HEK293 (cell line): ENCODE results near the gene USP12.

Experiments
- CTCF ChIA-PET: fragments of 350-600 bp; formaldehyde crosslinking; extraction: SDS; loops from one replicate; lab custom pipeline; 2021; ENCODE audit warnings: antibody characterized with exemption; lab: Yijun Ruan, JAX
- POLR2A ChIA-PET: fragments of 300-600 bp; formaldehyde crosslinking; extraction: SDS; loops from one replicate; lab custom pipeline; 2020; ENCODE audit warnings: antibody characterized with exemption, inconsistent platforms; lab: Yijun Ruan, JAX
- H3K27ac ChIP-seq: fragments of 200-500 bp; sonication (Bioruptor generic); 2 replicates; pipeline ENCODE4 v1.5.1; 2014; ENCODE audit warnings: low read depth, low read length, control low read depth, inconsistent platforms; ENCODE audit errors: extremely low read depth
- H3K36me3 ChIP-seq, 2 experiments: fragments of 200-500 bp in 1 of 2; sonication (Bioruptor generic) in 1 of 2; 1 replicate in 1 of 2; 2 replicates in 1 of 2; pipeline ENCODE4 v1.5.1; 2014 to 2017; ENCODE audit warnings: inconsistent platforms in 2 of 2, low read length in 2 of 2; ENCODE audit not compliant: control insufficient read depth in 2 of 2, insufficient read depth in 1 of 2
- H3K4me1 ChIP-seq: fragments of 200-500 bp; sonication (Bioruptor generic); 2 replicates; pipeline ENCODE4 v1.5.1; 2014; ENCODE audit warnings: mild to moderate bottlenecking, low read length, inconsistent platforms; ENCODE audit not compliant: control insufficient read depth, insufficient read depth
- H3K4me3 ChIP-seq: 2 replicates; pipeline ENCODE4 v1.5.1; 2011; ENCODE audit warnings: low read depth, mild to moderate bottlenecking, control low read depth, low read length, moderate library complexity
- H3K9me3 ChIP-seq: fragments of 200-500 bp; sonication (Bioruptor generic); 2 replicates; pipeline ENCODE4 v1.5.1; 2014; ENCODE audit warnings: low read depth, low read length, inconsistent platforms; ENCODE audit not compliant: control insufficient read depth, insufficient read depth
- ATF2 ChIP-seq: fragments of 450-650 bp; formaldehyde crosslinking; IDR thresholded peaks from 2 replicates; pipeline ENCODE4 v1.5.1; 2016; ENCODE audit warnings: missing biosample characterization, missing genetic modification characterization, low read depth
- GLIS1 ChIP-seq: fragments of 450-650 bp; formaldehyde crosslinking; IDR thresholded peaks from 2 replicates; pipeline ENCODE4 v1.5.1; 2016; ENCODE audit warnings: missing biosample characterization, missing genetic modification characterization
- KLF1 ChIP-seq: fragments of 450-650 bp; formaldehyde crosslinking; IDR thresholded peaks from 2 replicates; pipeline ENCODE4 v1.5.1; 2016; ENCODE audit warnings: missing biosample characterization, missing genetic modification characterization
- KLF16 ChIP-seq: fragments of 450-650 bp; formaldehyde crosslinking; IDR thresholded peaks from 2 replicates; pipeline ENCODE4 v1.5.1; 2017; ENCODE audit warnings: missing biosample characterization, missing genetic modification characterization
- MYNN ChIP-seq: fragments of 450-650 bp; formaldehyde crosslinking; IDR thresholded peaks from 2 replicates; pipeline ENCODE4 v1.5.1; 2016; ENCODE audit warnings: missing biosample characterization, missing genetic modification characterization, borderline replicate concordance
- OVOL3 ChIP-seq: fragments of 450-650 bp; formaldehyde crosslinking; IDR thresholded peaks from 2 replicates; pipeline ENCODE4 v1.5.1; 2016; ENCODE audit warnings: missing biosample characterization, missing genetic modification characterization
- PRDM1 ChIP-seq: fragments of 450-650 bp; formaldehyde crosslinking; IDR thresholded peaks from 2 replicates; pipeline ENCODE4; 2016; ENCODE audit warnings: missing biosample characterization, missing genetic modification characterization
- PRDM6 ChIP-seq: fragments of 450-650 bp; formaldehyde crosslinking; IDR thresholded peaks from 2 replicates; pipeline ENCODE4 v1.5.1; 2017; ENCODE audit warnings: missing biosample characterization, missing genetic modification characterization
- SCRT1 ChIP-seq: fragments of 450-650 bp; formaldehyde crosslinking; IDR thresholded peaks from 2 replicates; pipeline ENCODE4 v1.5.1; 2016; ENCODE audit warnings: missing biosample characterization, missing genetic modification characterization, borderline replicate concordance
- TCF7L2 ChIP-seq: IDR thresholded peaks from 2 replicates; pipeline ENCODE4 v1.6.1; 2011; ENCODE audit warnings: low read depth, mild to moderate bottlenecking, inconsistent platforms, low read length, moderate library complexity, borderline replicate concordance
- YY2 ChIP-seq: fragments of 450-650 bp; formaldehyde crosslinking; IDR thresholded peaks from 2 replicates; pipeline ENCODE4 v1.5.1; 2016; ENCODE audit warnings: missing biosample characterization, missing genetic modification characterization
- ZBTB26 ChIP-seq: fragments of 450-650 bp; formaldehyde crosslinking; optimal IDR thresholded peaks from 2 replicates; pipeline ENCODE3; 2016; ENCODE audit warnings: missing biosample characterization, mild to moderate bottlenecking, missing genetic modification characterization
- ZFP41 ChIP-seq: fragments of 450-650 bp; formaldehyde crosslinking; IDR thresholded peaks from 2 replicates; pipeline ENCODE4 v1.5.1; 2016; ENCODE audit warnings: missing biosample characterization, missing genetic modification characterization, borderline replicate concordance
- ZNF121 ChIP-seq: fragments of 450-650 bp; formaldehyde crosslinking; IDR thresholded peaks from 2 replicates; pipeline ENCODE4 v1.5.1; 2016; ENCODE audit warnings: missing biosample characterization, missing genetic modification characterization
- ZNF132 ChIP-seq: fragments of 450-650 bp; formaldehyde crosslinking; IDR thresholded peaks from 2 replicates; pipeline ENCODE4 v1.5.1; 2017; ENCODE audit warnings: missing biosample characterization, missing genetic modification characterization, borderline replicate concordance
- ZNF133 ChIP-seq: fragments of 450-650 bp; formaldehyde crosslinking; IDR thresholded peaks from 2 replicates; pipeline ENCODE4 v1.5.1; 2016; ENCODE audit warnings: missing biosample characterization, missing genetic modification characterization
- ZNF146 ChIP-seq: fragments of 450-650 bp; formaldehyde crosslinking; IDR thresholded peaks from 2 replicates; pipeline ENCODE4 v1.5.1; 2016; ENCODE audit warnings: missing biosample characterization, missing genetic modification characterization
- ZNF202 ChIP-seq: fragments of 450-650 bp; formaldehyde crosslinking; IDR thresholded peaks from 2 replicates; pipeline ENCODE4 v1.5.1; 2016; ENCODE audit warnings: missing biosample characterization, missing genetic modification characterization, borderline replicate concordance
- ZNF354C ChIP-seq: fragments of 450-650 bp; formaldehyde crosslinking; IDR thresholded peaks from 2 replicates; pipeline ENCODE4 v1.5.1; 2016; ENCODE audit warnings: missing biosample characterization, missing genetic modification characterization, low read depth, borderline replicate concordance
- ZNF600 ChIP-seq: fragments of 450-650 bp; formaldehyde crosslinking; IDR thresholded peaks from 2 replicates; pipeline ENCODE4 v1.5.1; 2016; ENCODE audit warnings: missing biosample characterization, missing genetic modification characterization
- ZNF610 ChIP-seq: fragments of 450-650 bp; formaldehyde crosslinking; IDR thresholded peaks from 2 replicates; pipeline ENCODE4 v1.5.1; 2016; ENCODE audit warnings: missing biosample characterization, missing genetic modification characterization, borderline replicate concordance
- ZNF660 ChIP-seq: fragments of 450-650 bp; IDR thresholded peaks from 2 replicates; pipeline ENCODE4 v1.5.1; 2018; ENCODE audit warnings: missing biosample characterization, mild to moderate bottlenecking, missing genetic modification characterization
- ZNF677 ChIP-seq: fragments of 450-650 bp; IDR thresholded peaks from 2 replicates; pipeline ENCODE4 v1.5.0; 2018; ENCODE audit warnings: missing biosample characterization, mild to moderate bottlenecking, missing genetic modification characterization, moderate library complexity
- ZNF707 ChIP-seq: fragments of 450-650 bp; formaldehyde crosslinking; IDR thresholded peaks from 2 replicates; pipeline ENCODE4 v1.5.1; 2016; ENCODE audit warnings: missing biosample characterization, missing genetic modification characterization
- ZSCAN30 ChIP-seq: fragments of 450-650 bp; IDR thresholded peaks from 2 replicates; pipeline ENCODE4 v1.5.1; 2018; ENCODE audit warnings: missing biosample characterization, mild to moderate bottlenecking, missing genetic modification characterization, moderate library complexity
- ZSCAN4 ChIP-seq: fragments of 450-650 bp; formaldehyde crosslinking; IDR thresholded peaks from 2 replicates; pipeline ENCODE4 v1.5.1; 2017; ENCODE audit warnings: missing biosample characterization, missing genetic modification characterization
- ZSCAN5A ChIP-seq: fragments of 450-650 bp; formaldehyde crosslinking; IDR thresholded peaks from 2 replicates; pipeline ENCODE4 v1.5.1; 2016; ENCODE audit warnings: missing biosample characterization, missing genetic modification characterization

Gene USP12

GRCh38 chr13:27126859-27127258 lies 44.8 kb downstream of the USP12 start:
- CTCF ChIA-PET: interaction anchor here (0.6 to 0.7 kb wide), 2 partner anchors 14 to 39 kb away, joined by 3 read pairs; no protein-coding TSS in a partner anchor
- Histone ChIP-seq H3K27ac (no peak overlapping the region), H3K36me3 (no peaks in the 10 kb centered on the region), H3K4me3 (no peak overlapping the region), H3K9me3 (no peaks in the 10 kb centered on the region), H3K4me1 (0 out of 2 replicates have a peak, but pooled peaks cover 5% of the 10 kb centered on the region)
- TF ChIP-seq ZNF146 (tag by site-specific recombination): no peak
- TF ChIP-seq ZNF132: no peak
- TF ChIP-seq YY2 (tag by site-specific recombination): no peak
- no peak for TF ChIP-seq ZNF133
- no peak for TF ChIP-seq GLIS1 (tag by site-specific recombination)
- TF ChIP-seq MYNN (tag by site-specific recombination): no peak
- TF ChIP-seq ZNF121: no peak
- TF ChIP-seq ZSCAN30 (tag by site-specific recombination): no peak
- no peak for TF ChIP-seq KLF16
- no peak for TF ChIP-seq PRDM6 (tag by site-specific recombination)
- no peak for TF ChIP-seq ZNF707 (tag by site-specific recombination)
- no peak for TF ChIP-seq TCF7L2
- POLR2A ChIA-PET: no interaction called here

GRCh38 chr13:27125357-27126282 lies 46.0 kb downstream of the USP12 start:
- H3K36me3 ChIP-seq: no peaks in the 10 kb centered on the region
- H3K9me3 ChIP-seq: no peaks in the 10 kb centered on the region
- H3K4me1 ChIP-seq: 0 out of 2 replicates have a peak, but pooled peaks cover 5% of the 10 kb centered on the region
- no peak overlapping the region for H3K4me3 ChIP-seq
- POLR2A ChIA-PET: no interaction called here
- CTCF ChIA-PET: interaction anchor here (0.7 kb wide), 2 partner anchors 9 to 48 kb away, joined by 3 read pairs; no protein-coding TSS in a partner anchor
- peak overlapping the region; percentile 61; the same call in 1 of the 2 replicates for H3K27ac ChIP-seq
- TF ChIP-seq ZFP41 (tag by site-specific recombination) (no peak), ZNF677 (no peak), PRDM1 (tag by site-specific recombination) (peak; percentile 83), OVOL3 (tag by site-specific recombination) (no peak), ATF2 (tag by site-specific recombination) (no peak), ZNF610 (tag by site-specific recombination) (no peak), ZBTB26 (tag by site-specific recombination) (peak; percentile 20), ZSCAN4 (tag by site-specific recombination) (no peak; the same call in 1 of the 2 replicates), ZNF354C (no peak), ZSCAN5A (no peak), ZNF660 (tag by site-specific recombination) (peak; percentile 34), SCRT1 (tag by site-specific recombination) (no peak), ZNF600 (tag by site-specific recombination) (peak; percentile 84), KLF1 (tag by site-specific recombination) (peak; percentile 48), ZNF202 (no peak)
